Aorta (tissue), 5 donors: Measurements from ENCODE around the gene RAB4A. TPM values are rescaled to one million over a fixed set of nuclear protein-coding genes. Genes with fewer than 3 reads are reported as not detected.

ENCODE experiments used
- ATAC-seq: fragments of 200-7000 bp; cut with Tn5 transposase; one replicate; pipeline ENCODE4 v1.9.1; 2022; ENCODE audit warnings: moderate library complexity; ENCODE audit not compliant: low FRiP score
- DNase-seq, 2 donors: peaks; one replicate each; pipeline ENCODE4 v3.0.0-alpha.2; 2020
- H3K27ac ChIP-seq, 2 donors: one replicate each; pipeline ENCODE4 v1.5.1; 2013; ENCODE audit warnings: low read length in 2 of 2, mild to moderate bottlenecking in 2 of 2, moderate library complexity in 2 of 2, control low read depth in 1 of 2, inconsistent platforms in 1 of 2, low read depth in 1 of 2
- H3K27me3 ChIP-seq, 2 donors: one replicate each; pipeline ENCODE4 v1.6.1; 2013; ENCODE audit warnings: control low read depth in 1 of 2, low read length in 1 of 2, mild to moderate bottlenecking in 1 of 2, moderate library complexity in 1 of 2; ENCODE audit not compliant: insufficient read depth in 2 of 2, control insufficient read depth in 1 of 2
- H3K36me3 ChIP-seq, 2 donors: one replicate each; pipeline ENCODE4 v1.6.1; 2013; ENCODE audit warnings: control low read depth in 1 of 2, low read length in 1 of 2, mild to moderate bottlenecking in 1 of 2; ENCODE audit not compliant: insufficient read depth in 2 of 2, control insufficient read depth in 1 of 2
- H3K4me1 ChIP-seq, 2 donors: one replicate each; pipeline ENCODE4 v1.6.1; 2013; ENCODE audit warnings: low read length in 2 of 2, control low read depth in 1 of 2, mild to moderate bottlenecking in 1 of 2, moderate library complexity in 1 of 2; ENCODE audit not compliant: insufficient read depth in 2 of 2, control insufficient read depth in 1 of 2
- H3K4me3 ChIP-seq, 2 donors: one replicate each; pipeline ENCODE4 v1.5.1; 2013; ENCODE audit warnings: low read length in 2 of 2, control low read depth in 1 of 2, mild to moderate bottlenecking in 1 of 2
- H3K9me3 ChIP-seq: one replicate; pipeline ENCODE4 v1.6.1; 2013; ENCODE audit warnings: mild to moderate bottlenecking, low read length; ENCODE audit not compliant: control insufficient read depth
- WGBS, 2 donors: extraction: QIAGEN DNeasy Blood & Tissue Kit; methylation state at CpG; one replicate each; pipeline ENCODE4 v1.1.7; 2013; 5-methylcytosine and 5-hydroxymethylcytosine counted together
- intact Hi-C, 2 donors: fragments of 100-400 bp; cut with DNase I; formaldehyde crosslinking; loops; one replicate each; pipeline versions ENCODE4 v1.14.2 to v1.15.0; 2022
- long read RNA-seq, 2 donors: library from polyadenylated mRNA; unstranded; transcript quantifications; one replicate each; pipeline ENCODE4 v2.0.0, GENCODE V29; 2020 to 2021
- polyA plus RNA-seq, 2 donors: library from polyadenylated mRNA; stranded (reverse); fragments of 200-250 nt; gene quantifications; one replicate each; pipeline ENCODE4 v1.2.3, GENCODE V29; 2013
- total RNA-seq, 2 donors: library from RNA; stranded (reverse); fragmentation: NEBNext Ultra II Directional; extraction: Animal tissue kit (Norgen Biotek cat#: 25700); gene quantifications; one replicate each; pipeline ENCODE4 v1.2.1, GENCODE V29; 2021
- donor health status: healthy with polysubstance abuse.
- donor health status: Bipolar disorder and iron deficiency.
- donor health status: DM: no; HTN: no; CAD: no.
- donor health status: DM: no; HTN: no; CAD: no.
- donor health status: DM: yes; HTN: yes; CAD: no.

The RAB4A gene
- total RNA-seq (10 to 100 TPM; 58.2 to 60.5 TPM), polyA plus RNA-seq (10 to 100 TPM; 38.1 to 59.1 TPM)
- long read RNA-seq, donor 1, transcript RAB4A-201 (8 exons, 2,966 nt), result major isoform, 87 of 101 reads
- long read RNA-seq, donor 1, partial matches to known transcripts, result 7 of 101 reads
- long read RNA-seq, donor 1, other reads (novel, unspliced or antisense), result 5 of 101 reads
- long read RNA-seq, donor 2, transcript RAB4A-201 (8 exons, 2,966 nt), result major isoform, 22 of 28 reads
- long read RNA-seq, donor 2, partial matches to known transcripts, result 2 of 28 reads
- long read RNA-seq, donor 2, other reads (novel, unspliced or antisense), result 2 of 28 reads

- Histone ChIP-seq H3K4me3 (peak within 1 kb of the TSS; percentile 98 to 100), H3K9me3 (no peaks in the 10 kb centered on the region), H3K36me3 (no peaks in the 10 kb centered on the region), H3K4me1 (peaks cover 0 to 2% of the 10 kb centered on the region in 2 donors), H3K27me3 (no peaks in the 10 kb centered on the region), H3K27ac (peak within 1 kb of the TSS; percentile 75 to 92)
- peak; percentile 92 to 96 for DNase-seq
- peak; percentile 95 for ATAC-seq
- intact Hi-C loops, result loop anchor here in 1 of 2 donors (5.0 kb wide), 1 partner anchor 67 kb away; no protein-coding TSS in a partner anchor
- WGBS, 2 donors, result 11 to 17% methylated on average over 58 to 95 of the region's 95 CpGs
These were observed at the start of gene RAB4A for GRCh38 chr1:229270547-229271447. Gene RAB4A (plus strand): TSS chr1:229271111. CDS start chr1:229271340, 229 bp downstream.

- 98% methylated on average over 3 of the region's 3 CpGs for WGBS, 2 donors
- intact Hi-C loops, result loop anchor here (5.0 to 10.0 kb wide), 2 partner anchors 317 to 555 kb away; no protein-coding TSS in a partner anchor
- Histone ChIP-seq H3K4me3 (no peak overlapping the region), H3K4me1 (peaks cover 0 to 9% of the 10 kb centered on the region in 2 donors), H3K27me3 (no peaks in the 10 kb centered on the region), H3K9me3 (no peaks in the 10 kb centered on the region), H3K27ac (no peak overlapping the region), H3K36me3 (no peaks in the 10 kb centered on the region)
- ATAC-seq (no peak), DNase-seq (no peak)
These were observed 48.8 kb upstream of the RAB4A start for GRCh38 chr1:229222081-229222480.

- Histone ChIP-seq H3K27me3 (no peaks in the 10 kb centered on the region), H3K4me3 (no peak overlapping the region), H3K27ac (no peak overlapping the region), H3K4me1 (peaks cover 0 to 9% of the 10 kb centered on the region in 2 donors), H3K9me3 (no peaks in the 10 kb centered on the region), H3K36me3 (no peaks in the 10 kb centered on the region)
- no peak for ATAC-seq
- 65 to 72% methylated on average over 8 of the region's 8 CpGs for WGBS, 2 donors
- DNase-seq, result no peak
- intact Hi-C loops, result loop anchor here (5.0 to 10.0 kb wide), 2 partner anchors 319 to 556 kb away; no protein-coding TSS in a partner anchor
These were observed 47.4 kb upstream of the RAB4A start for GRCh38 chr1:229223498-229223897.

- DNase-seq, result no peak
- no peak overlapping the region for H3K27ac ChIP-seq
- WGBS, 2 donors, result 71 to 76% methylated on average over 2 of the region's 2 CpGs
- no peak for ATAC-seq
- no peaks in the 10 kb centered on the region for H3K36me3 ChIP-seq
- no peaks in the 10 kb centered on the region for H3K27me3 ChIP-seq
- H3K9me3 ChIP-seq, result no peaks in the 10 kb centered on the region
- H3K4me1 ChIP-seq, result peaks cover 0 to 9% of the 10 kb centered on the region in 2 donors
- intact Hi-C loops, result loop anchor here (5.0 to 10.0 kb wide), 2 partner anchors 320 to 557 kb away; no protein-coding TSS in a partner anchor
- H3K4me3 ChIP-seq, result no peak overlapping the region
These were observed 46.6 kb upstream of the RAB4A start for GRCh38 chr1:229224308-229224707.

GRCh38 chr1:229225331-229225782, 45.6 kb upstream of the RAB4A start:
- H3K27me3 ChIP-seq, result no peaks in the 10 kb centered on the region
- H3K4me3 ChIP-seq, result no peak overlapping the region
- ATAC-seq, result no peak
- no peaks in the 10 kb centered on the region for H3K36me3 ChIP-seq
- peaks cover 2 to 9% of the 10 kb centered on the region in 2 donors for H3K4me1 ChIP-seq
- H3K27ac ChIP-seq, result no peak overlapping the region
- WGBS, 2 donors, result 93% methylated on average over 7 of the region's 7 CpGs
- DNase-seq, result no peak
- no peaks in the 10 kb centered on the region for H3K9me3 ChIP-seq
- intact Hi-C loops, result loop anchor here (5.0 to 10.0 kb wide), 3 partner anchors 321 to 558 kb away; no protein-coding TSS in a partner anchor

- H3K4me3 ChIP-seq, result no peak overlapping the region
- H3K27me3 ChIP-seq, result no peaks in the 10 kb centered on the region
- no peak overlapping the region for H3K27ac ChIP-seq
- H3K36me3 ChIP-seq, result no peaks in the 10 kb centered on the region
- H3K9me3 ChIP-seq, result no peaks in the 10 kb centered on the region
- peaks cover 1 to 2% of the 10 kb centered on the region in 2 donors for H3K4me1 ChIP-seq
- intact Hi-C loops, result loop anchor here (1.0 to 10.0 kb wide), 4 partner anchors 322 to 559 kb away; partner anchors contain the start of gene RHOU (in 1 of the 2)
- DNase-seq, result no peak
- 78 to 80% methylated on average over 4 of the region's 4 CpGs for whole genome bisulfite sequencing, 2 donors
- ATAC-seq, result no peak
These were observed 44.1 kb upstream of the RAB4A start for GRCh38 chr1:229226796-229227195.

- ATAC-seq (peak; percentile 72), DNase-seq (peak; percentile 84 to 94)
- H3K27ac ChIP-seq, result no peak overlapping the region
These were observed 43.5 kb upstream of the RAB4A start for GRCh38 chr1:229227298-229227919.

GRCh38 chr1:229228522-229228921, 42.4 kb upstream of the RAB4A start:
- H3K36me3 ChIP-seq, result no peaks in the 10 kb centered on the region
- no peak overlapping the region for H3K27ac ChIP-seq
- ATAC-seq, result no peak
- no peak for DNase-seq
- H3K27me3 ChIP-seq, result no peaks in the 10 kb centered on the region
- H3K4me1 ChIP-seq, result peaks cover 0 to 2% of the 10 kb centered on the region in 2 donors
- no peak overlapping the region for H3K4me3 ChIP-seq
- intact Hi-C loops, result loop anchor here (5.0 to 10.0 kb wide), 3 partner anchors 324 to 561 kb away; no protein-coding TSS in a partner anchor
- 86 to 88% methylated on average over 2 of the region's 2 CpGs for WGBS, 2 donors
- no peaks in the 10 kb centered on the region for H3K9me3 ChIP-seq

More at GRCh38 chr1:229227298-229227919, 43.5 kb upstream of the RAB4A start:
- no peak overlapping the region for H3K4me3 ChIP-seq
- H3K4me1 ChIP-seq, result peaks cover 0 to 2% of the 10 kb centered on the region in 2 donors
- H3K9me3 ChIP-seq, result no peaks in the 10 kb centered on the region
- H3K36me3 ChIP-seq, result no peaks in the 10 kb centered on the region
- intact Hi-C loops, result loop anchor here (1.0 to 10.0 kb wide), 4 partner anchors 323 to 560 kb away; partner anchors contain the start of gene RHOU (in 1 of the 2)
- no peaks in the 10 kb centered on the region for H3K27me3 ChIP-seq
- WGBS, 2 donors, result 11 to 12% methylated on average over 15 of the region's 15 CpGs
